Mammary epithelial cell (primary cell): Measurements from ENCODE around the gene SLC24A3.

Experiments
- CTCF ChIP-seq, 2 donors: IDR thresholded peaks in 1 of 2; conservative IDR thresholded peaks in 1 of 2; 2 replicates each; pipeline ENCODE4 v1.5.1; 2011 to 2012; ENCODE audit warnings: inconsistent platforms in 2 of 2, low read length in 2 of 2, mild to moderate bottlenecking in 2 of 2, control low read depth in 1 of 2, low read depth in 1 of 2; ENCODE audit not compliant: insufficient read depth in 1 of 2; ENCODE audit errors: extremely low read depth in 1 of 2
- EZH2 ChIP-seq: IDR thresholded peaks from 2 replicates; pipeline ENCODE4 v1.6.1; 2012; ENCODE audit warnings: low read length, inconsistent platforms, borderline replicate concordance

GRCh38 chr20:19491241-19491640 lies 278.8 kb downstream of the SLC24A3 start:
- TF ChIP-seq CTCF (conservative IDR thresholded peaks at IDR 0.05 in 1 of 2, IDR thresholded peaks at IDR 0.05 in 1 of 2; ENCODE audit: extremely low read depth in 1 of 2, insufficient read depth in 1 of 2, low read depth in 1 of 2, low read length in 2 of 2) = no peak
- no peak for TF ChIP-seq EZH2
